Upper lobe of left lung (tissue), 4 donors: ENCODE data around the gene RPGRIP1L.

Experiments
- POLR2A ChIP-seq, 4 donors: fragments of 450-650 bp; IDR thresholded peaks; one replicate each; pipeline ENCODE4 v1.5.1; 2016 to 2017; ENCODE audit warnings: antibody characterized with exemption in 4 of 4, mild to moderate bottlenecking in 2 of 4
- POLR2AphosphoS5 ChIP-seq, 2 donors: sonication (generic); formaldehyde crosslinking; IDR thresholded peaks; one replicate each; pipeline ENCODE4 v1.5.1; 2017; ENCODE audit warnings: antibody characterized with exemption in 2 of 2
- TF ChIP-seq, protein P1 (sequence below), 6 experiments: fragments of 450-650 bp in 4 of 6; fragments of 200-600 bp in 2 of 6; sonication (generic) in 2 of 6; IDR thresholded peaks; one replicate each; pipeline ENCODE4 v1.5.1; 2016 to 2019; ENCODE audit warnings: antibody characterized with exemption in 6 of 6

DNA sequence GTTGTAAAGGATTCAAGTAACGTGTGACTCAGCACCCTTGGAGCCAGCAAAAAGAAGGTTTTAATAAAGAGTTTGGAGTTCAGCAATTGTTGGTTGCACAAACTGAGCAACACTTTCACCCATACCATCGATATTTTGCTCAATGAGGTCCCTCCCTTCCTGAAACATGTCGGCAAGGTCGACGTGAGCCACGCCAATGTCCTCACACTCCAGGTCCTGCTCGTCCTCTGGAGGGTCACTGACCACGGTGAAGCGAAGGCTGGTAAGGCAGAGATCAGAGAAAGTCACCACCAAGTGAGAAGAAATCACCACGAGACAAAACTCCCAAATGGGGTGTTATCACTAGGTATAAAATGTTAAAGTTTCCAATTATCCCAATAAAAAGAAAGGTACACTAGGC is 98.3 kb downstream of the RPGRIP1L start:
- TF ChIP-seq, protein P1, sequence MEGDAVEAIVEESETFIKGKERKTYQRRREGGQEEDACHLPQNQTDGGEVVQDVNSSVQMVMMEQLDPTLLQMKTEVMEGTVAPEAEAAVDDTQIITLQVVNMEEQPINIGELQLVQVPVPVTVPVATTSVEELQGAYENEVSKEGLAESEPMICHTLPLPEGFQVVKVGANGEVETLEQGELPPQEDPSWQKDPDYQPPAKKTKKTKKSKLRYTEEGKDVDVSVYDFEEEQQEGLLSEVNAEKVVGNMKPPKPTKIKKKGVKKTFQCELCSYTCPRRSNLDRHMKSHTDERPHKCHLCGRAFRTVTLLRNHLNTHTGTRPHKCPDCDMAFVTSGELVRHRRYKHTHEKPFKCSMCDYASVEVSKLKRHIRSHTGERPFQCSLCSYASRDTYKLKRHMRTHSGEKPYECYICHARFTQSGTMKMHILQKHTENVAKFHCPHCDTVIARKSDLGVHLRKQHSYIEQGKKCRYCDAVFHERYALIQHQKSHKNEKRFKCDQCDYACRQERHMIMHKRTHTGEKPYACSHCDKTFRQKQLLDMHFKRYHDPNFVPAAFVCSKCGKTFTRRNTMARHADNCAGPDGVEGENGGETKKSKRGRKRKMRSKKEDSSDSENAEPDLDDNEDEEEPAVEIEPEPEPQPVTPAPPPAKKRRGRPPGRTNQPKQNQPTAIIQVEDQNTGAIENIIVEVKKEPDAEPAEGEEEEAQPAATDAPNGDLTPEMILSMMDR (IDR thresholded peaks at IDR 0.05): no peak
- TF ChIP-seq POLR2AphosphoS5 (IDR thresholded peaks at IDR 0.05) (no peak), POLR2A (IDR thresholded peaks at IDR 0.05) (no peak)
